Measurements from ENCODE around the gene PEA15.

Gene PEA15

DNA sequence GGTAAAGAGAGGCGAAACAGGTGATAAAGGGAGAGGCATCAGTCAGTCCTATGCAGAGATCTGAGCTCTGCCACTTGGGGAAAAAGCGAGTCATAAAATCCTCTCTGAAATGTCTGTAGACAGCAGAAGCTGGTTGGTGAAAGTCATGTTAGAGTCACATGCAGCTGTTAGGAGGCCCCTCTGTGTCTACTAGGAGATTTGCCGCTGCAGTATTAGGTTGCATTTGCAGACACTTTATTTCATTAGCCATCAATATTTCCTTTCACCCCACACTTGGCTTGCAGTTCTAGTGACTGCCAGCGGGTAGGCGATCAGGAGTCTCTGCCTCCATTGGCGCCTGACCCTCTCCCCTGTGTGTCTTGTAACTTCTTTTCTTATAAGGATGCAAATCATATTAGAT, 37.6 kb upstream of the PEA15 start:
- no peak for DNase-seq (ENCODE audit: low read depth)
- TF ChIP-seq, protein P1, sequence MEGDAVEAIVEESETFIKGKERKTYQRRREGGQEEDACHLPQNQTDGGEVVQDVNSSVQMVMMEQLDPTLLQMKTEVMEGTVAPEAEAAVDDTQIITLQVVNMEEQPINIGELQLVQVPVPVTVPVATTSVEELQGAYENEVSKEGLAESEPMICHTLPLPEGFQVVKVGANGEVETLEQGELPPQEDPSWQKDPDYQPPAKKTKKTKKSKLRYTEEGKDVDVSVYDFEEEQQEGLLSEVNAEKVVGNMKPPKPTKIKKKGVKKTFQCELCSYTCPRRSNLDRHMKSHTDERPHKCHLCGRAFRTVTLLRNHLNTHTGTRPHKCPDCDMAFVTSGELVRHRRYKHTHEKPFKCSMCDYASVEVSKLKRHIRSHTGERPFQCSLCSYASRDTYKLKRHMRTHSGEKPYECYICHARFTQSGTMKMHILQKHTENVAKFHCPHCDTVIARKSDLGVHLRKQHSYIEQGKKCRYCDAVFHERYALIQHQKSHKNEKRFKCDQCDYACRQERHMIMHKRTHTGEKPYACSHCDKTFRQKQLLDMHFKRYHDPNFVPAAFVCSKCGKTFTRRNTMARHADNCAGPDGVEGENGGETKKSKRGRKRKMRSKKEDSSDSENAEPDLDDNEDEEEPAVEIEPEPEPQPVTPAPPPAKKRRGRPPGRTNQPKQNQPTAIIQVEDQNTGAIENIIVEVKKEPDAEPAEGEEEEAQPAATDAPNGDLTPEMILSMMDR (IDR thresholded peaks at IDR 0.05; ENCODE audit: control insufficient read depth, insufficient read depth, low read depth, low read length, missing control alignments), result no peak
- H3K4me3 ChIP-seq (ENCODE audit: control insufficient read depth, low read depth, low read length), result no peak overlapping the region

DNA sequence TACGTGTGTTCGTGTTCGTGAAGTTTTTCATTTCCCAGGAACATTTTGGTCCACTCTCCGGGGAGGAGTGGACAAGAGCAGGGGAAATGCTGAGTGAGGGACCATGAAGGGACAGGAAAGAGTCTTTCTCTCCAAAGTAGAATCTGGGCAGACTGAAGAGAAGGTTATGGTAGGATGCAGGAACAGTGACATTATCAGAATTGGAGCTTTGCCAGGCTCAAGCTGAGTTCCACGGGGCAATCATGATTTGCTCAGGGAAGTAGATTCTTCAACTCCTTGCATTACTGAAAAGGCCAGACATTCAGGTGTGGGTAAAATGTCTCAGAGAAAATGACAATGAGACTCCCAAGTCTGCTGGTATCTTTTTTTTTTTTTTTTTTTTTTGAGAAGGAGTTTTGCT, 37.2 kb upstream of the PEA15 start:
- H3K4me3 ChIP-seq (ENCODE audit: control insufficient read depth, low read depth, low read length), result no peak overlapping the region
- TF ChIP-seq, protein P1 (IDR thresholded peaks at IDR 0.05; ENCODE audit: control insufficient read depth, insufficient read depth, low read depth, low read length, missing control alignments), result no peak
- no peak for DNase-seq (ENCODE audit: low read depth)

DNA sequence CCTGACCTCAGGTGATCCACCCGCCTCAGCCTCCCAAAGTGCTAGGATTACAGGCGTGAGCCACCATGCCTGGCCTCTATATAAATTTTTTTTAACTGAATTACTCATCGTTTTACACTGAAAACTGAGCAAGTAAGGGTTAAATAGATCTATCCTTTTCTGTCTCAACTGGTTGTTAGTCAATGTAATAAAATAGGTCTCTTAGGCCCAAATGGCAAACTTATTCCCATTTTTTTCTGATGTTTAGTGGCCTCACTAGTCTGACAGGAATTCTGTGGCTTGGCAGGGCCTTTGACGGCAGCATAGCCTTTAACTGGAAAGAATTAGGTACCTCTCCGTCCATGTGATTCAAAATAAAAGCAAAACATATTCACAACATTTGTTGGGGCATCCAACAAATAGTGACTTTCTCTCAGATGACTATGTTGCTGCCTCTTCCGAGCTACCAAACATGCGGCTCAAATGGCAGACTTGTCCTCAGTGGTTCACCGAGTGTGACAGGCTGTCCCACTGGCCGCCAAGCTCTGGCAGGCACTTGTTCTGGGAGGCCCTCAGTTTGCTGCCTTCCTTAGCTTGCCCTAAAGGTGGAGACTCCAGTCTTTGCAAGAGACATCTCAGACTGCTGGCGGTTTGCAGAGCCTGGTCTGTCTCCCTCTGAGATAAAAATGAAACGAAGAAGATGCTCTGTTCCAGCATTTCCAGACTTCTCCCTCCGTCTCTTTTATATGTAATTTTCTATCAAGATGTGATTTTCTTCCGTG, 36.4 kb upstream of the PEA15 start:
- no peak overlapping the region for H3K4me3 ChIP-seq (ENCODE audit: control insufficient read depth, low read depth, low read length)
- no peak for DNase-seq (ENCODE audit: low read depth)

DNA sequence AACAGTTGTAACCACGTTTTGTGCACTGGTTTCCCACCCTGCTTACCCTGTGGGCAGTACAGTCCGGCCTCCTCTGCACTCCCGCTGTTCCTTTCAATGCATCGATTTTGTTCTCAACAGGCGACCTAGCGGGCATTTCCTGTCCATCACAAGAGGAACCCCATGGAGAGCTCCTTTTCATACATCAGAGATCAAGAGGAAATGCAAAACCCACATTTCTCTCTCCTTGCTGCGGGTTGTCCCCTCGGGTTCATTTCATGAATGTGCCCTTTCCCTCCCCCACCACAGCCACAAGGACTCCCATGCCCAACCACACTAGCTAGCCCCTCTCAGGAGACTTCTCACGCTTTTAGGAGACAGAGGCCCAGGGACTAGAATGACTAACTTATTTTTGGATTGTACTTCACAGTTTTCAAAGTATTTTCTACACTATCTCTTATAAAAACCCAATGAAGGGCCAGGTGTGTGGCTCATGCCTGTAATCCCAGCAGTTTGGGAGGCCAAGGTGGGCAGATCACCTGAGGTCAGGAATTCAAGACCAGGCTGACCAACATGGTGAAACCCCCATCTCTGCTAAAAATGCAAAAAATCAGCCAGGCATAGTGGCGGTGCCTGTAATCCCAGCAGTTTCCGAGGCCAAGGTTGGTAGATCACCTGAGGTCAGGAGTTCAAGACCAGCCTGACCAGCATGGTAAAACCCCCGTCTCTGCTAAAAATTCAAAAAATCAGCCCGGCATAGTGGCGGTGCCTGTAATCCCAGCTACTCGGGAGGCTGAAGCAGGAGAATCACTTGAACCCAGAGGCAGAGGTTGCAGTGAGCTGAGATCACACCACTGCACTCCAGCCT, 35.4 kb upstream of the PEA15 start:
- TF ChIP-seq, protein P1 (IDR thresholded peaks at IDR 0.05; ENCODE audit: control insufficient read depth, insufficient read depth, low read depth, low read length, missing control alignments), result no peak
- DNase-seq (ENCODE audit: low read depth), result no peak
- no peak overlapping the region for H3K4me3 ChIP-seq (ENCODE audit: control insufficient read depth, low read depth, low read length)

More for the DNA sequence above, 36.4 kb upstream of the PEA15 start:
- TF ChIP-seq, protein P1 (IDR thresholded peaks at IDR 0.05; ENCODE audit: control insufficient read depth, insufficient read depth, low read depth, low read length, missing control alignments), result peak; percentile 21

DNA sequence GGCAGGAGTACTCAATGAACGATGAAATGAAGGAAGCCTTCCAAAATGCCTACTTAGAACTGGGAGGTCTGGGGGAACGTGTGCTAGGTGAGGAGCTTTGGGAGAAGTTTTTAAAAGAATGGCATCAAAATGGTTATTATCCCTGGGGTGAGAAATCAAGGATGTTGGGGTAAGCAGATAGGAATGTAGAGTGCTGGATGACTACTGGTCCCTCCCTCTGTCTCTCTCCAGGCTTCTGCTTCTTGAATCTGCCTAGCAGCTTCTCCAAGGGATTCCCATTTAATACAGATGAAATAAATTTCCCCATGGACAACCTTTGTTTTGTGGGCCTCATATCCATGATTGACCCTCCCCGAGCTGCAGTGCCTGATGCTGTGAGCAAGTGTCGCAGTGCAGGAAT, 33.8 kb upstream of the PEA15 start:
- DNase-seq (ENCODE audit: low read depth), result no peak
- TF ChIP-seq, protein P1 (IDR thresholded peaks at IDR 0.05; ENCODE audit: control insufficient read depth, insufficient read depth, low read depth, low read length, missing control alignments), result no peak
- no peak overlapping the region for H3K4me3 ChIP-seq (ENCODE audit: control insufficient read depth, low read depth, low read length)

DNA sequence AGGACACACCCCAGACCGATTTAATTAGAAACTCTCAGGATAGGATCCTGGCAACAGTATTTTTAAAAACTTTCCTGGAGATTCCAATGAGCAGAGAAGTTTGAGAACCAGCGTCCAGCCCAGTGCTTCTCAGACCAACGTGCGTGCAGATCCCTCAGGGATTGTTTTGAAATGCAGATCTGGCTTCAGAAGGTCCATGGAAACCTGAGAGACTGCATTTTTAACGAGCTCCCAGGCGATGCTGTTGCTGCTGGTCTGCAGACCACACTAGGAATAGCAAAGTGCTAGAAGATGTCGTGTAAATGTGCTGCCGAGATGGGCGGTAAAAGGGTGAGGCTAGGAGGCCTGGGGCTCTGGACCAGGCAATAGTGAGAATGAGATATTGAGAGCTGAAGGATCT, 33.2 kb upstream of the PEA15 start:
- no peak for DNase-seq (ENCODE audit: low read depth)
- TF ChIP-seq, protein P1 (IDR thresholded peaks at IDR 0.05; ENCODE audit: control insufficient read depth, insufficient read depth, low read depth, low read length, missing control alignments), result no peak

More for the DNA sequence above, 33.2 kb upstream of the PEA15 start:
- H3K4me3 ChIP-seq (ENCODE audit: control insufficient read depth, low read depth, low read length), result no peak overlapping the region
